HG03095 (cell line): ENCODE data around the gene RTN4R.

Experiments
- ATAC-seq: cut with Tn5 transposase; IDR thresholded peaks from one replicate; pipeline ENCODE4 v1.9.1; 2021; ENCODE audit warnings: moderate library complexity; ENCODE audit not compliant: unreplicated experiment

RTN4R gene

DNA sequence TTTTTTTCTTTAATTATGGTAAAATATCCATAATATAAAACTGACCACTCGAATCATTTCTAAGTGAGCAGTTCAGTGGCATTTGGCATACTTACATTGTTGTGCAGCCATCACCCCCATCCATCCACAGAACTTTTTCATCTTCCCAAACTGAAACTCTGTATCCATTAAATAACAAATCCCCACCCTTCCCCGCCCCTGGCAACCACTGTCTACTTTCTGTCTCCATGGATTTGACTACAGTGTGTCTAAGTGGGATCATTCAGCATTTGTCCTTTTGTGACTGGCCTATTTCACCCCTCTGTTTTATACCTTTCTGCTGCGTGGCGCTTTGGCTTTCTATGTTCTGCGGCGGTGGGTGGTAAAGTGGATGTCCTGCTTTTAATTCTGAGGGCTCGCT, 49.1 kb downstream of the RTN4R start:
- ATAC-seq: no peak

DNA sequence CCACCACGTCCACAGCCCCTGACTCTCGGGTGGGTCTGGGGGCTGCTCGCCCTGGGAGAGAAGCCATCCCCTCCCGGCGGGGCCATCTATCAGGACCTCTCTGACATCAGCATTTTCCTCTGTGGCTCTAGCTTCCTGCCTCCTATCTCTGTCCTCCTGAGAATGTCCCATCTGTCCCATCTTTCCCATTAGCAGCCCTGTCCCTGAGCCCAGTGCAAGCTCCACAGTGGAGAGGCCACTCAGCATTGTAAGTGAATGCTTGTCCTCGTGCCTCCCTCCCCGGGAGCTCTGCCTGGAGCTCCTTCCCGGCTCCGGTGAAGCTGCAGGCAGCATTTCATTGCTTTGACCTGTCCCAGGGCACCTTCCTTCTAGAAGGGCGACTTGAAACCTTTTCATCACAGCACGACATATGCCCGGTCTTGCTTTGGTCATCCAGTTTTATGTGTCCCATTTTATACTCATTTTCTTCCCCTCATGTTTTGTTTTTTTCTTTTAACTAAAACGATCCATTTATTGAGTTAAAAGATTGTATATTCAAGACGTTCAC, 49.7 kb downstream of the RTN4R start:
- ATAC-seq: no peak

DNA sequence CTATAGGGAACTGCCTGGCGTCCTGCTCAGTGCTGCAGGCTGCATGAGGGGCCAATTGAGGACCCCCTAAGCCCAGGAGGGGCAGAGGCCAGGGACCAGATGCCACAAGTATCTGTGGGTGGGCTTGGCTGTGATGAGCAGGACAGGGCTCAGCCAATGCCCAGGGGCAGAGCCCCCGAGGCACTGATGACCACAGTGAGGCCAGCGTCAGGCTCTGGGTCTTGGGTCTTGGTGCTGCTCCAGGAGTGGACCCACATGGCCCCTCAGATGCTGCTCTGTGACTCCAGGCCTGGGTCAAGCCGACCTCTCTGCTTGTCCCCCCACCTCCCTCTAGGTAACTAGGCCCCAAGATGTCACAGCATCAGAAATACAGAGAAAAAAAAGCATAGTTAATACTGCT, 50.6 kb downstream of the RTN4R start:
- ATAC-seq: no peak

DNA sequence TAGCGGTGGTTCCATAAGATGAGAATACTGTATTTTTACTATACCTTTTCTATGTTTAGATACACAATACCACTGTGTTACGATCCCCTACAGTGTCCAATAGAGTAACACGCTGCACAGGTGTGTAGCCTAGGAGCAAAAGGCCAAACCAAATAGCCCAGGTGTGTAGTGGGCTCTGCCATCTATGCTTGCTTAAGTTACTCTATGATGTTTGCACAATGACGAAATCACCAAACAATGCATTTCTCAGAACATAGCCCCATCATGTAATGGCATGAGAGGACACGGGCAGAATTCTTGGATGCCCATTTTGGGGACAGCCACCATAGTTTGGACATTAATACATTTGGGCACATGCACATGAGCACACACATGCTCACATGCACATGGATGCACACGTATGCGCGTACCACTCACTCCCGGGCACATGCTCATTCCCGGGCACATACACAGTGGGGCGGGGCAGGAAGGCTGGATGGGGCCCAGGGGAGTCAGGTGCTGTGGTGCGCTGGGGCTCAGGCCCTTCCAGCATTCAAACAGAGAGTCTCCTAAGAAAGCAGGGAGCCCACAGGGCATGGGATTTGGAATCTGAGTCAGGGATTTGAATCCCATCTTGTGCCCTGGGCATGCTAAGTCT, 51.1 kb downstream of the RTN4R start:
- ATAC-seq: no peak

DNA sequence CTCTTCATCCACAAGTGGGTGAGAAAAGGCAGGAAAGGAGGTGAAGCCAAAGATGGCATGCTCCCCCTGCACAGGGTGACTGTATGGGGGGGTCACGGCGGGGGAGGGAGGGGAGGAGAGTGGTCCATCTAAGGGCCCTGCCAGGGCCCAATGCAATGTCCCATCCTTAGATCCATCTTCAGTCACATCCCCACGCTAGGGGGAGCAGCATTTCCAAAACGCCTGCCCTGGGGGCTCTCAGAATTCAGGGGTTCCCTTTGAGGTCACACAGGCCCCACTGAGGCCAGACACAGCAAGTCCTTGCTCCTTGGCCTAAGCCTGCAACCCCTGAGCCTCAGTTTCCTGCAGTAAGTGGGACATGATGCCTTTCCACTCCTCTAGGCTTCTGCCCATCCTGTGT, 52.4 kb downstream of the RTN4R start:
- no peak for ATAC-seq

DNA sequence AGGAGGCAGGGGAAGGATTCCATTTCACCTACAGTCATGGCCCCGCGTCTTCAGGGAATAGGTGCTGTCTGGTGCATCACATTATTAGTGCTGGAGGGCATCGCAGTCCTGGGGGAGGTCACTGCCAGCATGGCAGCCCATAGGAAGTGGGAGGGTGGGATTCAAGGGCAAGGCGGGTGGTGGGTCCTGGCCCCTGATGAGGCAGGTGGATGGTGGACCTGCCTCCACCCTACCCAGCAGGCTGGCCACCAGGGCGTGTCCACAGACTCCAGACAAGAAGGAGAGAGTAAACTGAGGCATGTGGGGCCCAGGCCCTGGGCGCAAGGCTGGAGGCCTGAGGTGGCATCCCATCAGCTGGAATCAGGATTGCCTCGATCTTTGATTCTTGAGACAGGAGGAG, 53.3 kb downstream of the RTN4R start:
- no peak for ATAC-seq

DNA sequence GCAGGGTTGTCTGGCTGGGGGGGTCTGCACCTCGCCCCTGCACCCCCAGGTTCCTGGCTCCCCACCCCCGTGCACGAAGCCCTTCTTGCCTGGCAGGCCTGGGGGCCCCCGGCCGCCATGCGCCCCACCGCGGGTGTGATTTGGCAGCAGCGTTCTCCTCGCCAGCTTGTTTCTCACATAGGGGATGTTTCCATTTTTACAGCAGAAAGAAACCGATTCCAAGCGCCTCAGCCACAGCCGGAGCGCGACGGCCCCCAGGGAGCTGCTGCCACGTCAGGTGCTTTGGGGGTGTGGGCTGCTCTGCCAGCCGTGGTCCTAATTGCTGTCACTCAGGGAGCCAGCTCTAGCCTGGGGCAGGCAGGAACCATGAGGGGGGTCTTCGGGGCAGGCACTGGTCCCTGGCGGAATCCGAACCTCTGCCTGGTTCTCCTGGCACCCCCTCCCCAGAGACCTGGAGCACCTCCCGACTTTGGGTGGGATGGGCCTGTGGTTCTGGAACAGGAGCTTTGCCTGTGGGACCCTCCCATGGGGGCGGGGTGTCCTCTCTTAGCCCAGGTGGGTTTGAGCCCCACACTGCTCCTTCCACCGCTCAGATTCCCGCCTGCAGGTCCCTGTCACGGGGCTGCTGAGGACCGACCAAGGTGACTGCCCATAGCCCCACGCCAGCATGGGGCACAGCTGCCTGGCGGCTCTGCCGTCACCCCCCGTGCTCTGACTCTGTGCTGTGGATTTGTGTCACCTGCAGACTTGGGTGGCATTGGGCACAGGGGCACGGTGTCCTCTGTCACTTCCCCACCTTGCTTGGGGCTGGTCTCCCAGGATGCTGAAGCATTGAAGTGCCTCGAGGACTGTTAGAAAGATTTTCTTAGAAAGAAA, 54.0 kb downstream of the RTN4R start:
- ATAC-seq: no peak

DNA sequence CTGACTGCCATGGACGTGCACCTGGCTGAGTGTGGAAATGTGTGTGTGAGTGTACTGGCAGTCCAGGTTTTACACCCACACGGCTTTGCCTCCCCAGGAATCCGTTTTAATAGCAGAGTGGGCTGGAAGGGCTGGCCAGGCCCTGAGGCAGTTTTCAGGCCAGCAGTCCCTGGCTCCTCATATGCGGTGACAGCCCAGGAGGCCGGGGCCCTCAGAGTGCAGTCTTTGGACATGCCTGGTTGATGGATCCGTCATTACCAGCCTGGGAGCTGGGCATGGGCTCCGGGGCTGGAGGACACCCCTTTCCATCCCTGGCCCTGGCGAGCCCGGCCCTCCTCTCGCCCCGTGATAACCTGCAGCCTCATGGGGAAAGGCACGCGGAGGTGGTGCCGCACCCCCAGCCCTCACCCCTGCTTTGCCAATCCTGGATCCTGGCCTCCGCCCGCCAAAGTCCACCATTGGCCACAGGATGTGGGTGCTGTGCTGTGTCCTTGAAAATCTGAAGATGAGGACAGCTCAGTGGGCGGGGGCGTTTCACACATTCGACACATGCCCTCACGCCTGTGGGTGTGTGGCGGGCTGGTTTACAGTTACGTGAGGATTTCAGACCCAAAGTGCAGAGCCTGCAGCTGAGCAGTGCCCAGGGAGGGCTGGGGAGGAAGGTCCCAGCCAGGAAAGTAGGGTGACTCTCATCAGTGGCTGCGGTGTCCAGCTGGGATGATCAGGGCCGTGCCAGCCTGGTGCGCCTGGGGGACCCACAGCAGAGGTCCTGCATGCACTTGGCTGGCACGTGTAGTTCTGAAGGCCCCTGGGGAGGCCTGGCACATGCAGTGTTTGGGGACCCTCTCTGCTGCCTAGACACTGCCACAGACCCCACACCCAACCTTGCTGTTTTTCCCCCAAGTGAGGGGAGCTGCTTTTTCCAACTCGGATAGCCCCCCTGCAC, 55.1 kb downstream of the RTN4R start:
- no peak for ATAC-seq

DNA sequence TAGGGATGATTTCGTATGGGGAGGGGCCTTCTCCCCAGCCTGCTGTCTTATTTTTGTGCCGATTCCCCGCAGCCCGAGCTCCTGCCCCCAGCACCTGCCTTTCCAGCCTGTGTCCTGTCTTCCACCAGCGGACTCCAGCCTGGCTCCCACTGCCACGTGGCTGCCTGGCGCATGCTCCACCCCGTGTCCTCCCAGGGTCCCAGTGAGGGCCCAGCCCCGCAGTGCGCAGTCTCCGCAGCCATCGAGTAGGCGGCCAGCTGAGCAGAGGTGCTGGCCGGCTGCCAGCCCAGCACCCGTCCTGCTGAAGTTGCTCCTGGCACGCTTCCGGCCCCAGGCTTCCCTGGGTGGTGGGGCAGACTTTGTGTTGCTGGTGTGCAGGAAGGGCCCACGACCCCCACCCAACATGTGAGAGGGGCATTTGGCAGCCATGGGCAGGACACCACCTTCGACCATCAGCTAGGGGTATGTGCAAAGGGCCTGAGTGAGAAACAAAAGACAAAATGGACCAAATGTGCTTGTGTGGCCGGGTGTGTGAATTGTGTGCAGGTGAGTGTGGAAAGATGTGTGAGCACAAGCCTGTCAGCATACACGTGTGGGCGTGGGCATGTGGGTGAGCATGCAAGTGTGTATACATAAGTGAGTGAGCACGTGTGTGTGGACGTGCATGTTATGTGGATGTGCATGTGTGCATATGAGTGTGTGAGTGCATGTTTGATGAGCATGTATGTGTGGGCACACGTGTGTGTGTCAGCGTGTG, 55.9 kb downstream of the RTN4R start:
- ATAC-seq: no peak

DNA sequence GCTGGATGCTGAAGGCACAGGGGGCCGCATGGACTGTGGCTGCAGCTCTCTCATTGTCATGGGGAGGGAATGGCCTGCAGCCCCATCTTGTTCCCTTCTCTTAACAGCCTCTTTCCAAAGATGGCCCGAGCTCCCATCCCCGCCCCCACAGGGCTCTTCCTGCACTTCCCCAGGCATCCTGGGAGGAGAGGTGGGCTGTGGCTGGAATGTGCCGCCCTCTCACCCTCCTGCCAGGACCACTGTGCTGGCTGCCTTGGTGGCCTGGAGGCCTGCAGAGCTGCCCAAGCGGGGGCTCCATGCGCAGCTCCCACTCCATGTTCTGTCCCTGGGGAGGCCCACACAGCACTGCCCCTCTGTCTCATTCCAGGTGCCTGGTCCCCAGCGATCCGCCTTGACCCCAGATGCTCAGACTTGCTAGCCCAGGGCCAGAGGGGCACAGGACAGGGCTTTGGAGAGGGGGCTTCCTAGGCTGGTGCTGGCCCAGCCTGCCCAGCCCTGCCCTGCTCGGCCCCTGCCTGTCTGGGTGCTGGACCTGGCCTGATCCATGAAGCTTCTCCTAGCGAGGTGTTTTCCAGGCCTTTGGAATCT, 56.6 kb downstream of the RTN4R start:
- ATAC-seq: no peak

DNA sequence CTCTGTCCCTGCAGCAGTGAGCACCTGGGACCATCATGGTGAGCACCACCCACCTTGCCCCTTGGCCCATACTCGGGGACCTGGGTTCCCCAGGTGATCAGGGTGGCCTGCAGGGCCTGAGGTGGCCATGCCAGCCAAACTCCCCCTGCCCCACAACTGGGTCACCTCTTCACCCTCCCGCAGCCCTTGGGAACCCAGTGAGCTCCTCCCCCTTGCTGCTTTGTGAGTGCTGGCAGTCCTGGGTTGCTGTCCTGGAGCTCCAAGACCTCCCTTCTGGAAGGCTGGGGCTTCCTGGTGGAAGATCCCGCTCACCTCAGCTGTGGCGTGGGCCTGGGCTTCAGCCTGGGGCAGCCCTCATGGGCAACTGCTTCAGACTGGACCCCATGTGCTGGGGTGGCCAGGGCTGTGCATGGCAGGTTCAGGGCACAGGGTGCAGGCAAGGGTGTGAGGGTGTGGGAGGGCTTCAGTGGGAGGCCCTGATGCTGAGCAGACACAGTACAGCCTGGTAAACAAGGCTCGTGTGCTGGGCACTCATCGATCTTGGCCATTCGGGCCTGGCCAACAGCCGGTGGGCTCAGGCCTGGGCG, 57.6 kb downstream of the RTN4R start:
- no peak for ATAC-seq

DNA sequence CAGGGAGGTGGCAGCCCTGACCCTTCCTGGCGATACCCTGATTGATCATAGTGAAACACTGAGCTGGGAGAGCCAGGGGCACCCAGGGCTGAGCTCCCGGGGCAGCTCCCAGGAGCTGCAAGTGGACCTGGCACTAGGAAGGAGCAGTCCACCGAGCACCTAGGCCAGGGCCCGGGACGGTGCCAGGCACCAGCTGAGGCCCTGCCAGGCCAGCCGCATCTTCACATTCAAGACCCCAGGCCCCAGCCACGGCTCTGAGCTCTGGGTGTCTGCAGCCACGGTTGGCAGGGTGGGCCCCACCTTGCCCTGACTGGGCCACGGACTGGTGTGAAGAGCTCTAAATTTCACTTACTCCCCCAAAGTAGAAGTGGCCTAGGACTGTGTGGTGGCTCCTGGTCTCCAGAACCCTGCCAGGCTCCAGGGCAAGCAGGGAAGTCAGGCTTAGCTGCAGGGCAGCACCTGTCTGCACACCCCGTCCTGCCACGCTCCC, 58.3 kb downstream of the RTN4R start:
- no peak for ATAC-seq

DNA sequence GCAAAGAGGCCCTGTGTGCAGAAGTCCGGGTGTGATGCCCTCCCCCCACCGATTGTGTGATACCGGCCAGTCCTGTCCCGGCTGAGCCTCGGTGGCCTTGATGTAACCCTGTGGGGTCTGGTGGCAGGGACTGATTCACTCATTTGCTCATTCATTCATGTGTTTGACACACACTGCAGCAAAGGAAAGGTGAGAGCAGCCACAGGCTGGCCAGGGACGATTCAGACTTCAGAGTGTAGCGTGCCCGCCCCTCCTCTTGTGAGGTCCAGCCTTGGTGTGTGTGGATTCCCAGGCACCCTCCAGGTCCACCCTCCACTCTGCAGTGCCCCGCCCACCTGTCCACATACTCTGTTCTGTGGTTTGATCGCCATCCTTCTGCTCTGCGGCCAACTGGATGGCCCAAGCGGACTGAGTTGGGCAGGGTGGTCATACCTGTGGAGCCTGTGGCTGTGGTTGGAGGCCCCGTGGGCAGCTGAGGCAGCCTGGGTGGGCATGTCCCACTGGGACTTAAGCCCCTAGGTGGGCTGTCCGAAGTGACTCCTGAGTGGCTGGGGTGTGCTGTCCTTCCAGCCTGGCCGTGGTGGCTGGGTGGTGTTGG, 59.3 kb downstream of the RTN4R start:
- no peak for ATAC-seq

DNA sequence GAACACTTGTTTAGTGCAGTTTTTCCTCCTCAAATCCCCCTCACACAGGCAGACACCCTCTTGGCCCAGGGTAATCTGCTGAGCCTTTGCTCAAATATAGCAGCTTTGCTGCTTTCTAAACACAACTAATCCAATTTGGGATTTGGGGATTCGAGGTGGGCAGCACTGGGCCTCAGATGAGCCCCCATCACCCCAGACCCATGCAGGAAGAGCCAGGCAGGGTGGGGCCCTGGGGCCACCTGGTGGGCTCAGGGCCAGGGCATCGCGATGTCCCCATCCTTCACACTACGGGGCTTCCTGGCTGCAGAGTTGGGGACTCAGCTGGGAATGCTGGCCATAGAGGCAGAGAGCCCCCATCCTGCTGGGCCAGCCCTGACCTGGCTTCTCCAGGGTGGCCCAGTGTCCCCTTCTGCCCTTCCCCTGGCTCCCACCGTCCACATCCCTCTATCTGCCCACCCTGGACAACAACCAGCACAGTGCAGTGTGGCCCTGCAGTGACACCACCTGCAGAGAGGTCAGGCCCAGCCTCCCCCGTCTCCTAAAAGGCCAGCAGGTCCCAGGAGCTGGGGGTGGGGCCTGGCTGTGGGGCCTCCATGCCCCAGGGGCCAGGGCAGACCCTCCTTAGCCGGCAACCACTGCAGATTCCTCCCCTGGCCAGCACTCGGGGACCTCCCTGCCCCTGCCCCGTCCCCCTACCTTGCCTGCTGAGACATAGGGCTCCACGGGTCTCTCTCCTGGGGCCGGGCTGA, 60.7 kb downstream of the RTN4R start:
- no peak for ATAC-seq

DNA sequence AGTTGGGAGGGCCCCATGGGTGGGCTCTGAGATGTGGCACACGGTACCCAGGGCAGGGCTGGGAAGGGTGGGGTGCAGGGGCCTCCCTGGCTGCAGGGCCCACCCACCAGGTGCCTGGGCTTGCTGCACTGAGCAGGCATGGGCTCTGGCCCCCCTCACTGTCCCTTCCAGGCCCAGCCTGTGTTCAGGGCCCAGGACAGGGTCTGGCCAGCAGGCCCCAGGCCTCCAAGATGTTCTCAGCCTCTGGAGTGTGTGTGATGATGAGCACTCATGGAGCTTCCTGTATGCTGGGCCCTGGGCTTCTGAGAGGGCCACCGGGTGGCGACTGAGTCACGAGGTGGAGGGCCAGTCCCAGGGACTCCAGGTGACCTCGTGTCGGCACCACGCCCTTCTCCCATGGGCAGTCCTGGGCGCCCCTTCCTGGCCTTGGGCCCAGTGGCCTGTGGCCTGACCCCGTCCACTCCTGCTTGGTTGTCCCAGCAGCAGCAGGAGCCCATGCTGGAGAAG, 61.4 kb downstream of the RTN4R start:
- peak; percentile 24 for ATAC-seq

DNA sequence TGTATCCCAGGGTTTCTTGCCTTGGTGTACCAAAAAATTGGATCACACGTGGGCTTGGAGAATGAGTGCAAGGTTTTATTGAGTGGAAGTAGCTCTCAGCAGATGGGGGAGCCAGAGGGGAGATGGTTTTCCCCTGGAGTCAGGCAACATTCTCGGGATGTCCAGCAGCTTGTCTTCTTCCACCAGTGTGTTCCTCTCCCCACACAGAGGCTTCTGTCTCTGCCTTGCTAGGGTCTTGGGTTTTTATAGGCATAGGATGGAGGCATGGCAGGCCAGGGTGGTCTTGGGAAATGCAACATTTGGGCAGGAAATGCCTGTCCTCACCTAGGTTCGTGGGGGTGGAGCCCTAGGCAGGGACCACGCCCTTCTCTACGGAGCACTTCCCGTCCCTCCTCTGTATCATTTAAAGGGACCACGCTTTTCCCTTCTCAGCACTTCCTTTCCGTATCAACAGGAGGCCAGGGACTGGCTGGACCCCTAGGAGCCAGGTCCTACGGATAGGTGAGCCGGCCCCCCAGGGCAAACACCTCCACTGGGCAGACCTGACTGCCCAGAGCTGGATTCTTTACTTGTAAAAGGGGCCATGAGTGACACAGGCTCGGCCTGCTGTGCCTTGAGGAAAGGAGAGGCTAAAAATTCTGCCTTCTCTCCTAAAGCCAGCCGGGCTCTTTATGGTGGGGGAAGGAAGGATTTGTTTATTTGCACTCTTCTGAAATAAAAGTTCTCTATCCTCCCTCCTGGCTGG, 62.0 kb downstream of the RTN4R start:
- peak; percentile 60 for ATAC-seq

DNA sequence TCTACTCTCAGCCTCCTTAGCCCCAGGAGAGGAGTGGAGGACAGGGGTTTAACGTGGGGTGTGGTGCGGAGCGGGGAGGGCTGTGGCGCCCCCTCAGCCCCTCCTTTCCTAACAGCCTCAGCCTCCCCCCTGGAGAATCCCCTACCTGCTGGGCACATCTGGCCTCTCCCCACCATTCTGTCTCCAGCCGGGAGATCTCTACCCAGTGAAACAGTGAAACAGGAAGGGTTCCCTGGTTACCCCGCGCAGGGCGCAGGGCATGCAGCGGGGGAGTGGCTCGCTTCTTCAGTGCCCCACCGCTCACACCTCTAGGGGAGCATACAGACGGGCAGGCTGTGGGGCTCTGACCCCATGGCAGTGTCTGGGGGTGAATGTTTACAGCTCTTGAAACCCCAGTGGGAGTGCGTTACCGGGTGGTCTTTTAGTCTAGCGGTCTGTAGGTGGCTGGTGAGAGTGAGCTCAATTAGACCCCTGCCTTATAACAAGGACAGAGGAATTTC, 62.6 kb downstream of the RTN4R start:
- ATAC-seq: no peak
